CD4-positive, alpha-beta T cell treated with Interleukin-4 for 1 hour (primary cell): Measurements from ENCODE around the gene MMEL1.
A peak's percentile ranks its signal among the peaks of the same experiment; 100 is the strongest.
"Not testable (repeated sequence)": the region's sequence is repeated elsewhere in the genome, so short reads cannot be mapped to it uniquely, and the experiment has no call there.

Experiments
- DNase-seq, 2 donors: peaks; one replicate each; pipeline ENCODE4 v3.0.0-alpha.2; 2020 to 2022

The MMEL1 gene

GRCh38 chr1:2571348-2571747, 61.5 kb downstream of the MMEL1 start:
- DNase-seq = no peak

- DNase-seq = no peak
Observed at GRCh38 chr1:2570332-2570731, 62.5 kb downstream of the MMEL1 start.

- not testable (repeated sequence) for DNase-seq
Observed at GRCh38 chr1:2569703-2570102, 63.1 kb downstream of the MMEL1 start.

GRCh38 chr1:2569060-2569459, 63.8 kb downstream of the MMEL1 start:
- DNase-seq = no peak

- DNase-seq = not testable (repeated sequence)
Observed at GRCh38 chr1:2568187-2568816, 64.5 kb downstream of the MMEL1 start.

- DNase-seq = no peak
Observed at GRCh38 chr1:2567083-2567679, 65.6 kb downstream of the MMEL1 start.

GRCh38 chr1:2566101-2567045, 66.4 kb downstream of the MMEL1 start:
- no peak for DNase-seq

- no peak for DNase-seq
Observed at GRCh38 chr1:2564815-2565374, 67.9 kb downstream of the MMEL1 start.

- no peak for DNase-seq
Observed at GRCh38 chr1:2564006-2564814, 68.6 kb downstream of the MMEL1 start.

GRCh38 chr1:2563205-2563604, 69.6 kb downstream of the MMEL1 start:
- DNase-seq = no peak

GRCh38 chr1:2561898-2562895, 70.6 kb downstream of the MMEL1 start:
- DNase-seq = peak in 1 of 2 donors; percentile 34

GRCh38 chr1:2561446-2561845, 71.4 kb downstream of the MMEL1 start:
- no peak for DNase-seq

- no peak for DNase-seq
Observed at GRCh38 chr1:2560299-2561073, 72.3 kb downstream of the MMEL1 start.

- no peak for DNase-seq
Observed at GRCh38 chr1:2559509-2560298, 73.1 kb downstream of the MMEL1 start.

GRCh38 chr1:2558861-2559260, 74.0 kb downstream of the MMEL1 start:
- no peak for DNase-seq

- DNase-seq = no peak
Observed at GRCh38 chr1:2558420-2558819, 74.4 kb downstream of the MMEL1 start.

- no peak for DNase-seq
Observed at GRCh38 chr1:2557482-2558400, 75.1 kb downstream of the MMEL1 start.
